Tibial nerve (tissue), 3 donors: ENCODE measurements around the gene VCX.

Experiments
- POLR2A ChIP-seq, 2 donors: fragments of 450-650 bp; IDR thresholded peaks; one replicate each; pipeline ENCODE4 v1.6.1; 2017; ENCODE audit warnings: antibody characterized with exemption in 2 of 2, mild to moderate bottlenecking in 2 of 2, moderate library complexity in 2 of 2
- TF ChIP-seq, protein P1 (sequence below), 5 experiments: fragments of 200-600 bp in 3 of 5; fragments of 450-650 bp in 2 of 5; sonication (generic) in 3 of 5; IDR thresholded peaks; one replicate each; pipeline ENCODE4 v1.5.1; 2016 to 2019; ENCODE audit warnings: antibody characterized with exemption in 5 of 5, mild to moderate bottlenecking in 3 of 5, moderate library complexity in 2 of 5

- no peak for TF ChIP-seq POLR2A (IDR thresholded peaks at IDR 0.05)
- TF ChIP-seq, protein P1, sequence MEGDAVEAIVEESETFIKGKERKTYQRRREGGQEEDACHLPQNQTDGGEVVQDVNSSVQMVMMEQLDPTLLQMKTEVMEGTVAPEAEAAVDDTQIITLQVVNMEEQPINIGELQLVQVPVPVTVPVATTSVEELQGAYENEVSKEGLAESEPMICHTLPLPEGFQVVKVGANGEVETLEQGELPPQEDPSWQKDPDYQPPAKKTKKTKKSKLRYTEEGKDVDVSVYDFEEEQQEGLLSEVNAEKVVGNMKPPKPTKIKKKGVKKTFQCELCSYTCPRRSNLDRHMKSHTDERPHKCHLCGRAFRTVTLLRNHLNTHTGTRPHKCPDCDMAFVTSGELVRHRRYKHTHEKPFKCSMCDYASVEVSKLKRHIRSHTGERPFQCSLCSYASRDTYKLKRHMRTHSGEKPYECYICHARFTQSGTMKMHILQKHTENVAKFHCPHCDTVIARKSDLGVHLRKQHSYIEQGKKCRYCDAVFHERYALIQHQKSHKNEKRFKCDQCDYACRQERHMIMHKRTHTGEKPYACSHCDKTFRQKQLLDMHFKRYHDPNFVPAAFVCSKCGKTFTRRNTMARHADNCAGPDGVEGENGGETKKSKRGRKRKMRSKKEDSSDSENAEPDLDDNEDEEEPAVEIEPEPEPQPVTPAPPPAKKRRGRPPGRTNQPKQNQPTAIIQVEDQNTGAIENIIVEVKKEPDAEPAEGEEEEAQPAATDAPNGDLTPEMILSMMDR (IDR thresholded peaks at IDR 0.05): no peak
Observed at GRCh38 chrX:7872042-7872441, 29.1 kb downstream of the VCX start.
